C4-2B (cell line): ENCODE results near the gene UNC79.

Experiments
- ZFX ChIP-seq: fragments of 450-650 bp; IDR thresholded peaks from 2 replicates; pipeline ENCODE4 v1.6.1; 2017
- TF ChIP-seq, protein P1 (sequence below): fragments of 450-650 bp; conservative IDR thresholded peaks from 2 replicates; pipeline ENCODE4 v1.5.1; 2017; ENCODE audit warnings: mild to moderate bottlenecking

DNA sequence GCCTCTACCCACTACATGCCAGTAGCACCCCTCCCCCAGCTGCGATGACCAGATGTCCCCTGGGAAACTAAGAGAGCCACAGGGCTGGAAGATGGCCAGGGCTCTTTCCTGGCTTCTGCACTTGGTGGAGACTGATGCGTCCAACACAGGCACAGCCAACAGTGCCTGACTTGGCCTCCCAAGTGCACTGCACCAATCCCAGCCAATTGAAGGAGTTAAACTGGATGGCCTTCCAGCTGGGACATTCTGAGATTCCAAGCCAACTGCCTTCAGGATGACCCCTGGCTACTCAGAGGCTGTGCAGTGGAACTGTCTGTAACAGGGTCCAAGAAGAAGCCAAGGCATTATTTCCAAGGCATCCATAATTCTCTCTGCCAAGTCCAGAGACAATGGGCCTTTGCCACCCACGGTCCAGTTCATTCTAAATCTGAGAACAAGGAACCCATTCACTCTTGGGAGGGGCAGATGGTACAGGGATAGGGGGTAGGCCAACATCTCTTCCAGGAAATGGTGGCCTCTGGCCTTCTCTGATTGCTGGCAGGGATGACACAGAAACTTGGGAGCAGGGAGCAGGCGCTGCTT is 322.3 kb downstream of the UNC79 start:
- TF ChIP-seq, protein P1, sequence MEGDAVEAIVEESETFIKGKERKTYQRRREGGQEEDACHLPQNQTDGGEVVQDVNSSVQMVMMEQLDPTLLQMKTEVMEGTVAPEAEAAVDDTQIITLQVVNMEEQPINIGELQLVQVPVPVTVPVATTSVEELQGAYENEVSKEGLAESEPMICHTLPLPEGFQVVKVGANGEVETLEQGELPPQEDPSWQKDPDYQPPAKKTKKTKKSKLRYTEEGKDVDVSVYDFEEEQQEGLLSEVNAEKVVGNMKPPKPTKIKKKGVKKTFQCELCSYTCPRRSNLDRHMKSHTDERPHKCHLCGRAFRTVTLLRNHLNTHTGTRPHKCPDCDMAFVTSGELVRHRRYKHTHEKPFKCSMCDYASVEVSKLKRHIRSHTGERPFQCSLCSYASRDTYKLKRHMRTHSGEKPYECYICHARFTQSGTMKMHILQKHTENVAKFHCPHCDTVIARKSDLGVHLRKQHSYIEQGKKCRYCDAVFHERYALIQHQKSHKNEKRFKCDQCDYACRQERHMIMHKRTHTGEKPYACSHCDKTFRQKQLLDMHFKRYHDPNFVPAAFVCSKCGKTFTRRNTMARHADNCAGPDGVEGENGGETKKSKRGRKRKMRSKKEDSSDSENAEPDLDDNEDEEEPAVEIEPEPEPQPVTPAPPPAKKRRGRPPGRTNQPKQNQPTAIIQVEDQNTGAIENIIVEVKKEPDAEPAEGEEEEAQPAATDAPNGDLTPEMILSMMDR, result no peak
- no peak for TF ChIP-seq ZFX
